NCI-H2227 (cell line): Measurements from ENCODE around the gene NME7.
"Not testable (repeated sequence)": the region's sequence is repeated elsewhere in the genome, so short reads cannot be mapped to it uniquely, and the experiment has no call there.

Experiments
- DNase-seq: peaks from one replicate; lab custom pipeline; 2025; ENCODE audit not compliant: unreplicated experiment; lab: John Stamatoyannopoulos, UW

The NME7 gene

GRCh38 chr1:169367686-169368405 is at the start of gene NME7, which contains the start of gene BLZF1:
NME7 (minus strand) TSS chr1:169367797; CDS start chr1:169367710, 87 bp downstream.
BLZF1 (plus strand) TSS chr1:169368195; CDS start chr1:169369523, 1,328 bp downstream.
- DNase-seq = peak; percentile 98

- no peak for DNase-seq
Measured at GRCh38 chr1:169414952-169415351, 47.4 kb upstream of the NME7 start.

- DNase-seq = not testable (repeated sequence)
Measured at GRCh38 chr1:169408340-169408739, 40.7 kb upstream of the NME7 start.

- DNase-seq = not testable (repeated sequence)
Measured at GRCh38 chr1:169402578-169402977, 35.0 kb upstream of the NME7 start.

GRCh38 chr1:169395955-169396354 is 28.4 kb upstream of the NME7 start:
- no peak for DNase-seq

GRCh38 chr1:169392406-169392805 is 24.8 kb upstream of the NME7 start:
- no peak for DNase-seq

GRCh38 chr1:169390303-169390702 is 22.7 kb upstream of the NME7 start:
- no peak for DNase-seq

- no peak for DNase-seq
Measured at GRCh38 chr1:169387399-169387798, 19.8 kb upstream of the NME7 start.

- DNase-seq = no peak
Measured at GRCh38 chr1:169383449-169383848, 15.9 kb upstream of the NME7 start.

GRCh38 chr1:169381162-169381561 is 13.6 kb upstream of the NME7 start:
- DNase-seq = no peak

- DNase-seq = no peak
Measured at GRCh38 chr1:169371404-169371803, 3.8 kb upstream of the NME7 start.

GRCh38 chr1:169368406-169368769 is 791 bp upstream of the NME7 start:
- no peak for DNase-seq

- peak; percentile 33 for DNase-seq
Measured at GRCh38 chr1:169367096-169367685, 406 bp downstream of the NME7 start.

- no peak for DNase-seq
Measured at GRCh38 chr1:169364948-169365347, 2.6 kb downstream of the NME7 start.

- no peak for DNase-seq
Measured at GRCh38 chr1:169363046-169363730, 4.4 kb downstream of the NME7 start.

GRCh38 chr1:169361281-169361680 is 6.3 kb downstream of the NME7 start:
- DNase-seq = no peak

GRCh38 chr1:169360415-169360814 is 7.2 kb downstream of the NME7 start:
- DNase-seq = no peak

GRCh38 chr1:169348383-169349036 is 19.1 kb downstream of the NME7 start:
- peak; percentile 66 for DNase-seq

GRCh38 chr1:169347688-169348382 is 19.8 kb downstream of the NME7 start:
- DNase-seq = no peak

GRCh38 chr1:169346036-169346589 is 21.5 kb downstream of the NME7 start:
- no peak for DNase-seq

- DNase-seq = no peak
Measured at GRCh38 chr1:169345511-169345910, 22.1 kb downstream of the NME7 start.
